ENCODE results near the gene ENPP6.

GRCh38 chr4:184262901-184263300 lies 45.2 kb upstream of the ENPP6 start:
- no peak for TF ChIP-seq CTCF (IDR thresholded peaks at IDR 0.05)
- TF ChIP-seq EZH2 (IDR thresholded peaks at IDR 0.05; ENCODE audit: borderline replicate concordance, insufficient read depth, low read depth, low read length, poor library complexity, severe bottlenecking) = no peak
